OCI-LY3 (cell line): ENCODE data around the gene RAB2B.

Experiments used
- CTCF ChIP-seq: fragments of 200-600, 300-600 bp; sonication (generic); IDR thresholded peaks from 2 replicates; pipeline ENCODE4 v1.5.1; 2014; ENCODE audit warnings: antibody characterized with exemption, low read length, low read depth
- EZH2phosphoT487 ChIP-seq: fragments of 200-600 bp; shearing (Covaris generic); IDR thresholded peaks from 2 replicates; pipeline ENCODE4 v1.6.1; 2018; ENCODE audit warnings: antibody characterized with exemption, mixed run types, low read depth

- no peak for TF ChIP-seq CTCF
- TF ChIP-seq EZH2phosphoT487, result no peak
Observed at GRCh38 chr14:21428930-21429329, 47.8 kb downstream of the RAB2B start.
